ENCODE results near the gene S100A8. TPM values are rescaled to one million over a fixed set of nuclear protein-coding genes. Genes with fewer than 3 reads are reported as not detected.

The S100A8 gene
- total RNA-seq, 1 donor from 2014 or later = not detected

DNA sequence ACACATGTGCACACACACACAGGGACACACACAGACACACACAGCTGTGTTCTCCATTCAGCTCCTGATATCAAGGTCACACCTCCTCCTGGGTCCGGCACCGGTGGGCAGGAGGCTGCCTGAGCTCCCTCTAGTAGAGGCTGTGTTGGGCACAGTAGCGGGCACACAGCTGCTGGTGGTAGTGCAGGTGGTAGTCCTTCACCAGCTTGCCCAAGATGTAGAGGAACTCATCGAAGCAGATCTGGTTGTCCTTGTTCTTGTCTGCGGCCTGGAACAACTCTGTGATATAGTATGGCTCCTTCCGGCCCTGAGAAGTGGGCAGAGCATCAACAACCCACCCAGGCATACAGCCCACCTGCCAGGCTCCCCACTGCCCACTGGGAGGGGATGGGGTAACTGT, 5.6 kb upstream of the S100A8 start:
- no peak for DNase-seq (ENCODE audit: low spot score in 2 of 2, unreplicated experiment in 2 of 2)
- H3K9me3 Mint-ChIP-seq = no peaks in the 10 kb centered on the region
- TF ChIP-seq, protein P1, sequence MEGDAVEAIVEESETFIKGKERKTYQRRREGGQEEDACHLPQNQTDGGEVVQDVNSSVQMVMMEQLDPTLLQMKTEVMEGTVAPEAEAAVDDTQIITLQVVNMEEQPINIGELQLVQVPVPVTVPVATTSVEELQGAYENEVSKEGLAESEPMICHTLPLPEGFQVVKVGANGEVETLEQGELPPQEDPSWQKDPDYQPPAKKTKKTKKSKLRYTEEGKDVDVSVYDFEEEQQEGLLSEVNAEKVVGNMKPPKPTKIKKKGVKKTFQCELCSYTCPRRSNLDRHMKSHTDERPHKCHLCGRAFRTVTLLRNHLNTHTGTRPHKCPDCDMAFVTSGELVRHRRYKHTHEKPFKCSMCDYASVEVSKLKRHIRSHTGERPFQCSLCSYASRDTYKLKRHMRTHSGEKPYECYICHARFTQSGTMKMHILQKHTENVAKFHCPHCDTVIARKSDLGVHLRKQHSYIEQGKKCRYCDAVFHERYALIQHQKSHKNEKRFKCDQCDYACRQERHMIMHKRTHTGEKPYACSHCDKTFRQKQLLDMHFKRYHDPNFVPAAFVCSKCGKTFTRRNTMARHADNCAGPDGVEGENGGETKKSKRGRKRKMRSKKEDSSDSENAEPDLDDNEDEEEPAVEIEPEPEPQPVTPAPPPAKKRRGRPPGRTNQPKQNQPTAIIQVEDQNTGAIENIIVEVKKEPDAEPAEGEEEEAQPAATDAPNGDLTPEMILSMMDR (IDR thresholded peaks at IDR 0.05; ENCODE audit: unreplicated experiment) = no peak
- H3K4me3 Mint-ChIP-seq = no peak overlapping the region
- H3K27me3 Mint-ChIP-seq (ENCODE audit: low read depth) = peaks cover 32% of the 10 kb centered on the region
- no peak overlapping the region for H3K27ac Mint-ChIP-seq
- no peaks in the 10 kb centered on the region for H3K4me1 Mint-ChIP-seq
- no peaks in the 10 kb centered on the region for H3K36me3 Mint-ChIP-seq

DNA sequence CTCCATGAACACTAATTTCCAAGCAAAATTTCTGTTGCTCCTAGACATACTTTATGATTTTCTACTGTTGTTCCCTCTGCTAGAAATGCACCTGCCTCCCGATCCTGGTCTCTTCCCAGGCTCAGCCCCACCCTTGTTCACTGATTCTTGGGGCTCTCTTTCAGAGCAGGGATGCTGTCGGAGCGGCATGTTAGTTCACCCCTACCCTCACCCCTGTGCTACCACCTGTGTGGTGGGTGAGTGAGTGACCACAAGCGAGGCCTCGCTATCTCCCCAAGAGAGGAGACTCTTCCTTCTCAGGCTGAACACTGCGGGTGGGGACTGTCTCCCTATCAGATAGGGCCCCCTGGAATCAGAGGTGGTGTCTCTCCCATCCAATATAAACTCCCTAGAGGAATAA, 4.9 kb upstream of the S100A8 start:
- DNase-seq (ENCODE audit: low spot score in 2 of 2, unreplicated experiment in 2 of 2) = no peak
- H3K4me3 Mint-ChIP-seq = no peak overlapping the region
- H3K9me3 Mint-ChIP-seq = no peaks in the 10 kb centered on the region
- no peaks in the 10 kb centered on the region for H3K4me1 Mint-ChIP-seq
- H3K36me3 Mint-ChIP-seq = no peaks in the 10 kb centered on the region
- TF ChIP-seq, protein P1 (IDR thresholded peaks at IDR 0.05; ENCODE audit: unreplicated experiment) = no peak
- no peak overlapping the region for H3K27ac Mint-ChIP-seq
- peaks cover 35% of the 10 kb centered on the region for H3K27me3 Mint-ChIP-seq (ENCODE audit: low read depth)

DNA sequence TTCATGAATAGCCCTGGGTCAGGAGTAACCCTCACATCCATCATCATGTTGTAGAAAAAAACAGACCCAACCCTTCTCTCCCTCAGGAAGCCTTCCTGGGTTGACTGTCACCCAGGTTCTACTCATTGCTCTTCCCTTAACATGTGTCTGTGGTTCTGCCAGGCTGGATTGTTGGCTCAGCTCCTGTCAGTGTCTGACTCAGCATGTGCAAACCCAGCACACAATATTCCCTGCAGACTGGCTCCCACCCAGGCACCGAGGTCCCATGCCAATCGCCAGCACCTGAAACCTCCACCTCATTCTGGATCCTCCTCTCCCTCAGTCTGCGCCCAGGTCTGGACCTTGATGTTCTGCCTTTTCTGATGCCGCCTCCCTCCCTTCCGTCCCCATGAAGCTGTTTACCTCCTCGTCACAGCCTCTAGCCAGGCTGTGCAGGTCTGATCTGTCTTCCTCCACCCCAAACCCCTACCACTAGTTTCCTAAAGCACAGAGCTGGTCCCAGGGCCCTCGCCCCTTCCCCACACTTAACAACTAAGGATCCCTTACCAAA, 4.3 kb upstream of the S100A8 start:
- H3K36me3 Mint-ChIP-seq = no peaks in the 10 kb centered on the region

DNA sequence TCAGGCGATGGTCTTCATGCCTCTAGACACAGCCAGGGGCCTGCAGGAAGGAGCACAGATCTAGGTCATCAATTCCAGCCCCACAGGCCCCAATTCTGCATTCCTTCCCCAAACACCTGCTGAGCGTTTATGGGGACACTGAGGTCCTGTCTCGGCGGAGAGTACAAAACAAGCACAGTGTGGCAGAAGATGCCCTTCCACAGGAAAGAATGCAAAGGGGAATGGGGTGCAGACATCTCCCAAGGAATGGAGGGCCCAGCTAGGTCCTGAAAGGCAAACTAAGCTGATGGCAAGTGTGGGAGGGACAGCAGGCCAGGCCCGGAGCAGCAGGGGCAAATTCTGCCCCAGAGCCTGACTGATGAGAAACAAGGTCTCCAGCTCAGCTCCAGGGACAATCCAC, 3.5 kb upstream of the S100A8 start:
- Mint-ChIP-seq H3K9me3 (no peaks in the 10 kb centered on the region), H3K4me3 (no peak overlapping the region), H3K4me1 (no peaks in the 10 kb centered on the region), H3K36me3 (no peaks in the 10 kb centered on the region), H3K27ac (no peak overlapping the region), H3K27me3 (ENCODE audit: low read depth) (peaks cover 37% of the 10 kb centered on the region)
- no peak for DNase-seq (ENCODE audit: low spot score in 2 of 2, unreplicated experiment in 2 of 2)
- TF ChIP-seq, protein P1 (IDR thresholded peaks at IDR 0.05; ENCODE audit: unreplicated experiment) = no peak

More for the DNA sequence above, 4.3 kb upstream of the S100A8 start:
- H3K27ac Mint-ChIP-seq = no peak overlapping the region
- no peak for DNase-seq (ENCODE audit: low spot score in 2 of 2, unreplicated experiment in 2 of 2)
- no peaks in the 10 kb centered on the region for H3K4me1 Mint-ChIP-seq
- TF ChIP-seq, protein P1 (IDR thresholded peaks at IDR 0.05; ENCODE audit: unreplicated experiment) = no peak
- no peaks in the 10 kb centered on the region for H3K9me3 Mint-ChIP-seq
- peaks cover 36% of the 10 kb centered on the region for H3K27me3 Mint-ChIP-seq (ENCODE audit: low read depth)
- no peak overlapping the region for H3K4me3 Mint-ChIP-seq

DNA sequence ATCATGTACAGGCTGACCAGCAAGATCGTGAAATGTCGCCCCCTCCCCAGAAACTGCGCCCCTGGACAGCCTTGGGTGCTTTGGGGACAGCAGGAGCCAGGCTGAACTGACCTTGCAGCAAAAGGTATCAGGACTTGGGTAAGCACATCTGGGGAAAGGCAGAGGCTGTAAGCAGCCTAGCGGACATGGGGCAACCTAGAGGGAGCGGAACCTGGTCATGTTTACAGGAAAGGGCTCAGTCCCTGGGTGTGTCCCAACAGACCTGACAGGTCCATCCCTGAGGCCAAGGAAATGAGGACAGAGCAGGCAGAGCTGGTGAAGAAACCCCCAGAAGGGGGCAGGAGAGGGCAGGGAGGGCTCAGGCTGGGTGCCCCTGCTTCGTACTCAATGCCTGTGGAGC, 3.1 kb upstream of the S100A8 start:
- Mint-ChIP-seq H3K4me3 (no peak overlapping the region), H3K9me3 (no peaks in the 10 kb centered on the region), H3K4me1 (no peaks in the 10 kb centered on the region), H3K36me3 (no peaks in the 10 kb centered on the region), H3K27me3 (ENCODE audit: low read depth) (peaks cover 36% of the 10 kb centered on the region), H3K27ac (no peak overlapping the region)
- no peak for DNase-seq (ENCODE audit: low spot score in 2 of 2, unreplicated experiment in 2 of 2)
- TF ChIP-seq, protein P1 (IDR thresholded peaks at IDR 0.05; ENCODE audit: unreplicated experiment) = no peak

DNA sequence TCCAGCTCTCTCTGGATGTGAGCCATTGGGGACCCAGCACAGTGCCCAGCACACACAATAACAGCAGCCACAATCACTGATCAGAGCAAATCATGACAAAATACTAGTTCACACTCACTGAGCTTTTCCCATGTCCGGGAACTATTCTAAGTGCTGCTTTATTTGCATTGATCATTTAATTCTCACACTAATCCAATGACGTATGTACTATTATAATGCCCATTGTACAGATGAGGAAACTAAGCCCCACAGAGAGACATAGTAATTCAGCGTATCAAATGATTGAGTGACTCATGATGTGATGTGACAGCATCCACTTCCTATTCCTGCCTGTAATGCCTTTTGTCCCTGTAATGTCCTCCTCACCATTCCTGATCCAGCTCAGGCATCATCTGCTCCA, 1.9 kb upstream of the S100A8 start:
- no peaks in the 10 kb centered on the region for H3K36me3 Mint-ChIP-seq
- TF ChIP-seq, protein P1 (IDR thresholded peaks at IDR 0.05; ENCODE audit: unreplicated experiment) = no peak
- H3K4me1 Mint-ChIP-seq = no peaks in the 10 kb centered on the region
- no peaks in the 10 kb centered on the region for H3K9me3 Mint-ChIP-seq
- DNase-seq (ENCODE audit: low spot score in 2 of 2, unreplicated experiment in 2 of 2) = no peak
- no peak overlapping the region for H3K27ac Mint-ChIP-seq
- peaks cover 38% of the 10 kb centered on the region for H3K27me3 Mint-ChIP-seq (ENCODE audit: low read depth)
- no peak overlapping the region for H3K4me3 Mint-ChIP-seq
